ENCODE data around the gene RNF32.

GRCh38 chr7:156656598-156656997, 16.0 kb downstream of the RNF32 start:
- TF ChIP-seq, protein P1, sequence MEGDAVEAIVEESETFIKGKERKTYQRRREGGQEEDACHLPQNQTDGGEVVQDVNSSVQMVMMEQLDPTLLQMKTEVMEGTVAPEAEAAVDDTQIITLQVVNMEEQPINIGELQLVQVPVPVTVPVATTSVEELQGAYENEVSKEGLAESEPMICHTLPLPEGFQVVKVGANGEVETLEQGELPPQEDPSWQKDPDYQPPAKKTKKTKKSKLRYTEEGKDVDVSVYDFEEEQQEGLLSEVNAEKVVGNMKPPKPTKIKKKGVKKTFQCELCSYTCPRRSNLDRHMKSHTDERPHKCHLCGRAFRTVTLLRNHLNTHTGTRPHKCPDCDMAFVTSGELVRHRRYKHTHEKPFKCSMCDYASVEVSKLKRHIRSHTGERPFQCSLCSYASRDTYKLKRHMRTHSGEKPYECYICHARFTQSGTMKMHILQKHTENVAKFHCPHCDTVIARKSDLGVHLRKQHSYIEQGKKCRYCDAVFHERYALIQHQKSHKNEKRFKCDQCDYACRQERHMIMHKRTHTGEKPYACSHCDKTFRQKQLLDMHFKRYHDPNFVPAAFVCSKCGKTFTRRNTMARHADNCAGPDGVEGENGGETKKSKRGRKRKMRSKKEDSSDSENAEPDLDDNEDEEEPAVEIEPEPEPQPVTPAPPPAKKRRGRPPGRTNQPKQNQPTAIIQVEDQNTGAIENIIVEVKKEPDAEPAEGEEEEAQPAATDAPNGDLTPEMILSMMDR (conservative IDR thresholded peaks at IDR 0.05): no peak
- TF ChIP-seq EZH2 (IDR thresholded peaks at IDR 0.05; ENCODE audit: low read depth): no peak

All from PC-9 (cell line).